ENCODE results near the gene ULK1. TPM values are rescaled to one million over a fixed set of nuclear protein-coding genes. Genes with fewer than 3 reads are reported as not detected.
A peak's percentile ranks its signal among the peaks of the same experiment; 100 is the strongest.

ULK1 gene
- total and polyA plus RNA-seq, 2 of the 13 experiments (the other 11 are each of a cell fraction or from before 2014, with no cell fraction given): 2.8 to 10.1 TPM

DNA sequence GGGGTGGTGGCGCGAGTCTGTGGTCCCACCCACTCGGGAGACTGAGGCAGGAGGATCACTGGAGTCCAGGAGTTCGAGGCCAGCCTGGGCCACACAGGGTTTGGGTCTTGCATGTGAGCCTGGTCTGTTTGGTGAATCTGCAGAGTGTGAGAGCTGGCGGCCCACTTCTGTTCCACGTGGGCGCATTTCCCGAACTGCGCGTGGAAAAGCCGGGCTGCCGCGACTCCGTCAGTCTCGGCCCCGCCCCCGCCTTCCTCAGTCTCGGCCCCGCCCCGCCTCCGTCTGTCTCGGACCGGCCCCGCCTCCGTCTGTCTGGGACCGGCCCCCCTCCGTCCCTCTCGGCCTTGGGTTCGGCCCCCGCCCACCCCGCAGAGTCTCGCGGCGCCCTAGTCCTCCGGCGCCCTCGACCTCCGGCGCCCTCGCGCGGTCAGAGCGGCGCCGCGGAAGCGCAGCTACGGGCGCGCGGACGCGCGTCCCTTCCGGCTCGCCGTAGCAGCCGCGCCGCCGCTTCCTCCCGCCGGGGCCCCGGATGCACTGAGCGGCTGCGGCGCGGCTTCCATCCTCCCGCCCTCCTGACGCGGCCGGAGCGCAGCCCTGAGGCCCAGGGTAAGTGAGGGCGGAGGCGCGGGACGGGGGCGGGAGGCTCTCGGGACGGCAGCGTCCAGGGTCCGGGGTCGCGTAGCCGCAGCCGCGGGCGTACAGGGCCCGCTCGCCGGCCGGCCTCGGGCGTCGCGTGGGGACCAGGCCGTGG is 55.2 kb downstream of the ULK1 start, which contains the start of gene EP400 (continued):
- TF ChIP-seq ZNF501 (CRISPR knock-in tag; IDR thresholded peaks at IDR 0.05) (no peak), ZNF430 (CRISPR knock-in tag; IDR thresholded peaks at IDR 0.05) (0 out of 2 replicates have a peak, but pooled peaks have one; percentile 2), RBM39 (IDR thresholded peaks at IDR 0.05; ENCODE audit: low read depth, low read length, poor library complexity, severe bottlenecking) (no peak), ZNF253 (CRISPR knock-in tag; IDR thresholded peaks at IDR 0.05; ENCODE audit: borderline replicate concordance) (no peak), MIER2 (CRISPR knock-in tag; IDR thresholded peaks at IDR 0.05) (no peak), ZNF383 (CRISPR knock-in tag; IDR thresholded peaks at IDR 0.05; ENCODE audit: borderline replicate concordance) (no peak), ZNF225 (CRISPR knock-in tag; IDR thresholded peaks at IDR 0.05) (no peak), PAWR (CRISPR knock-in tag; IDR thresholded peaks at IDR 0.05; ENCODE audit: borderline replicate concordance) (no peak), RXRB (CRISPR knock-in tag; IDR thresholded peaks at IDR 0.05; ENCODE audit: borderline replicate concordance) (no peak), ZNF598 (CRISPR knock-in tag; IDR thresholded peaks at IDR 0.05; ENCODE audit: borderline replicate concordance) (no peak), SKI (IDR thresholded peaks at IDR 0.05; ENCODE audit: partially characterized antibody) (peak; percentile 93), KLF11 (CRISPR knock-in tag; IDR thresholded peaks at IDR 0.05) (no peak), PAX8 (CRISPR knock-in tag; IDR thresholded peaks at IDR 0.05; ENCODE audit: borderline replicate concordance) (no peak), SRSF4 (IDR thresholded peaks at IDR 0.05; ENCODE audit: low read depth, low read length, poor library complexity, severe bottlenecking) (no peak), ISX (CRISPR knock-in tag; conservative IDR thresholded peaks at IDR 0.05) (no peak), ZNF672 (CRISPR knock-in tag; IDR thresholded peaks at IDR 0.05) (0 out of 2 replicates have a peak, but pooled peaks have one; percentile 62), CBX2 (IDR thresholded peaks at IDR 0.05; ENCODE audit: low read depth, low read length) (no peak), CBX2 (CRISPR knock-in tag; IDR thresholded peaks at IDR 0.05; ENCODE audit: low read depth) (no peak), ZNF326 (CRISPR knock-in tag; IDR thresholded peaks at IDR 0.05; ENCODE audit: borderline replicate concordance) (no peak), ISL2 (CRISPR knock-in tag; IDR thresholded peaks at IDR 0.05) (no peak; the same call in 1 of the 2 replicates), TEAD2 (CRISPR knock-in tag; IDR thresholded peaks at IDR 0.05) (no peak), ZNF10 (CRISPR knock-in tag; IDR thresholded peaks at IDR 0.05; ENCODE audit: borderline replicate concordance, low read depth) (no peak)
- TF ChIP-seq, protein P1, sequence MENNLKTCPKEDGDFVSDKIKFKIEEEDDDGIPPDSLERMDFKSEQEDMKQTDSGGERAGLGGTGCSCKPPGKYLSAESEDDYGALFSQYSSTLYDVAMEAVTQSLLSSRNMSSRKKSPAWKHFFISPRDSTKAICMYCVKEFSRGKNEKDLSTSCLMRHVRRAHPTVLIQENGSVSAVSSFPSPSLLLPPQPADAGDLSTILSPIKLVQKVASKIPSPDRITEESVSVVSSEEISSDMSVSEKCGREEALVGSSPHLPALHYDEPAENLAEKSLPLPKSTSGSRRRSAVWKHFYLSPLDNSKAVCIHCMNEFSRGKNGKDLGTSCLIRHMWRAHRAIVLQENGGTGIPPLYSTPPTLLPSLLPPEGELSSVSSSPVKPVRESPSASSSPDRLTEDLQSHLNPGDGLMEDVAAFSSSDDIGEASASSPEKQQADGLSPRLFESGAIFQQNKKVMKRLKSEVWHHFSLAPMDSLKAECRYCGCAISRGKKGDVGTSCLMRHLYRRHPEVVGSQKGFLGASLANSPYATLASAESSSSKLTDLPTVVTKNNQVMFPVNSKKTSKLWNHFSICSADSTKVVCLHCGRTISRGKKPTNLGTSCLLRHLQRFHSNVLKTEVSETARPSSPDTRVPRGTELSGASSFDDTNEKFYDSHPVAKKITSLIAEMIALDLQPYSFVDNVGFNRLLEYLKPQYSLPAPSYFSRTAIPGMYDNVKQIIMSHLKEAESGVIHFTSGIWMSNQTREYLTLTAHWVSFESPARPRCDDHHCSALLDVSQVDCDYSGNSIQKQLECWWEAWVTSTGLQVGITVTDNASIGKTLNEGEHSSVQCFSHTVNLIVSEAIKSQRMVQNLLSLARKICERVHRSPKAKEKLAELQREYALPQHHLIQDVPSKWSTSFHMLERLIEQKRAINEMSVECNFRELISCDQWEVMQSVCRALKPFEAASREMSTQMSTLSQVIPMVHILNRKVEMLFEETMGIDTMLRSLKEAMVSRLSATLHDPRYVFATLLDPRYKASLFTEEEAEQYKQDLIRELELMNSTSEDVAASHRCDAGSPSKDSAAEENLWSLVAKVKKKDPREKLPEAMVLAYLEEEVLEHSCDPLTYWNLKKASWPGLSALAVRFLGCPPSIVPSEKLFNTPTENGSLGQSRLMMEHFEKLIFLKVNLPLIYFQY (CRISPR knock-in tag; IDR thresholded peaks at IDR 0.05; ENCODE audit: borderline replicate concordance): 0 out of 2 replicates have a peak, but pooled peaks have one; percentile 47
- TF ChIP-seq, protein P2, sequence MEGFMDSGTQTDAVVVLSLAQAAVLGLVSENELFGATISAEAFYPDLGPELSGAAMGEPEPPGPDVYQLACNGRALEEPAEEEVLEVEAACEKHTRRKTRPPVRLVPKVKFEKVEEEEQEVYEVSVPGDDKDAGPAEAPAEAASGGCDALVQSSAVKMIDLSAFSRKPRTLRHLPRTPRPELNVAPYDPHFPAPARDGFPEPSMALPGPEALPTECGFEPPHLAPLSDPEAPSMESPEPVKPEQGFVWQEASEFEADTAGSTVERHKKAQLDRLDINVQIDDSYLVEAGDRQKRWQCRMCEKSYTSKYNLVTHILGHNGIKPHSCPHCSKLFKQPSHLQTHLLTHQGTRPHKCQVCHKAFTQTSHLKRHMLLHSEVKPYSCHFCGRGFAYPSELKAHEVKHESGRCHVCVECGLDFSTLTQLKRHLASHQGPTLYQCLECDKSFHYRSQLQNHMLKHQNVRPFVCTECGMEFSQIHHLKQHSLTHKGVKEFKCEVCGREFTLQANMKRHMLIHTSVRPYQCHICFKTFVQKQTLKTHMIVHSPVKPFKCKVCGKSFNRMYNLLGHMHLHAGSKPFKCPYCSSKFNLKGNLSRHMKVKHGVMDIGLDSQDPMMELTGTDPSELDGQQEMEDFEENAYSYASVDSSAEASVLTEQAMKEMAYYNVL (CRISPR knock-in tag; IDR thresholded peaks at IDR 0.05; ENCODE audit: borderline replicate concordance): no peak

Data from HepG2 (cell line).